Heart left ventricle (tissue), 16 donors: ENCODE data around the gene SRXN1. TPM values are rescaled to one million over a fixed set of nuclear protein-coding genes. Genes with fewer than 3 reads are reported as not detected.

Experiments used
- ATAC-seq, 4 donors: fragments of 200-7000 bp; cut with Tn5 transposase; one replicate each; pipeline ENCODE4 v1.9.1; 2020 to 2022; ENCODE audit warnings: moderate library complexity in 4 of 4, mild to moderate bottlenecking in 3 of 4, moderate number of reproducible peaks in 1 of 4
- DNase-seq, 5 donors: peaks; one replicate each; pipeline ENCODE4 v3.0.0-alpha.2; 2020
- H3K27ac ChIP-seq, 12 donors: fragments of 200-600 bp; sonication (generic) in 4 of 12; one replicate each; pipeline versions ENCODE4 v1.5.0 to v1.8.0; 2016 to 2022; ENCODE audit warnings: mild to moderate bottlenecking in 2 of 12
- H3K27me3 ChIP-seq, 9 donors: fragments of 200-600 bp; sonication (generic) in 2 of 9; one replicate each; pipeline versions ENCODE4 v1.5.1 to v1.8.0; 2016 to 2022; ENCODE audit warnings: mild to moderate bottlenecking in 3 of 9
- H3K36me3 ChIP-seq, 9 donors: fragments of 200-600 bp; sonication (generic) in 2 of 9; one replicate each; pipeline versions ENCODE4 v1.5.0 to v1.8.0; 2018 to 2022; ENCODE audit warnings: mild to moderate bottlenecking in 2 of 9
- H3K4me1 ChIP-seq, 12 donors: fragments of 200-600 bp; sonication (generic) in 4 of 12; one replicate each; pipeline versions ENCODE4 v1.5.0 to v1.8.0; 2016 to 2022; ENCODE audit warnings: mild to moderate bottlenecking in 3 of 12
- H3K4me3 ChIP-seq, 12 donors: fragments of 200-600 bp; sonication (generic) in 4 of 12; one replicate each; pipeline versions ENCODE4 v1.5.0 to v1.8.0; 2017 to 2022; ENCODE audit warnings: mild to moderate bottlenecking in 9 of 12, moderate library complexity in 4 of 12
- H3K9me3 ChIP-seq, 12 donors: fragments of 200-600 bp; sonication (generic) in 4 of 12; one replicate each; pipeline versions ENCODE4 v1.5.0 to v1.8.0; 2016 to 2022; ENCODE audit warnings: mild to moderate bottlenecking in 1 of 12
- POLR2A ChIP-seq, 2 donors: fragments of 450-650 bp; IDR thresholded peaks; one replicate each; pipeline ENCODE4 v1.6.1; 2017; ENCODE audit warnings: antibody characterized with exemption in 2 of 2, mild to moderate bottlenecking in 2 of 2, moderate library complexity in 2 of 2
- WGBS, 4 donors: extraction: QIAGEN DNeasy Blood & Tissue Kit in 2 of 4; methylation state at CpG; one replicate each; pipeline versions ENCODE4 v1.1.5 to v1.1.7; 2013 to 2018; 5-methylcytosine and 5-hydroxymethylcytosine counted together
- intact Hi-C, 10 donors: fragments of 100-400 bp; cut with DNase I; formaldehyde crosslinking; loops; one replicate each; pipeline versions ENCODE4 v1.11.1 to v1.14.2; 2022
- polyA plus RNA-seq, 2 donors: library from polyadenylated mRNA; stranded (reverse); fragments of 200-250 nt; gene quantifications; one replicate each; pipeline ENCODE4 v1.2.3, GENCODE V29; 2013
- total RNA-seq, 9 donors: library from RNA; depleted of rRNA in 2 of 9; stranded (reverse); fragments of >200 nt in 2 of 9; fragmentation: NEBNext Ultra II Directional in 3 of 9; extraction: Animal tissue kit (Norgen Biotek cat#: 25700) in 3 of 9; gene quantifications; one replicate each; pipeline versions ENCODE4 v1.1.0 to v1.2.4, GENCODE V29; 2016 to 2023
- TF ChIP-seq, protein P1 (sequence below), 12 donors: fragments of 200-600 bp; sonication (generic) in 4 of 12; IDR thresholded peaks; one replicate each; pipeline versions ENCODE4 v1.5.0 to v1.8.0; 2018 to 2022; ENCODE audit warnings: antibody characterized with exemption in 12 of 12, mild to moderate bottlenecking in 5 of 12
- donor health status: ischemic (EF 13 %, LVEDD 7.1; RV severe dilation, severe dysfunction).
- donor health status: healthy with polysubstance abuse.
- donor health status: DM: no; HTN: yes; CAD: no.
- donor health status: DM: no; HTN: no; CAD: no.
- donor health status: ischemic (EF 25% LVEDD 6.9; RV normal size, moderate dysfunction).
- donor health status: ischemic (EF 25% LVEDD 5.7; RV mildly dilated, moderate dysfunction).
- donor health status: healthy.
- donor health status: DM: yes; HTN: yes; CAD: no.
- donor health status: ischemic (EF 35%, LVEDD 5.7; RV mildly dilated, moderate dysfunction).
- donor health status: nonischemic (EF 11% LVEDD 7.7; RV severe dilation, severe dysfunction).
- donor health status: DM: yes; HTN: yes; CAD: no.
- donor health status: PGD.
- donor health status: ischemic (EF 29% LVEDD 5.4; RV normal size, mild dysfunction).
- donor health status: nonischemic (EF 23%, LVEDD 6.1; RV moderate dilation, normal function).

The SRXN1 gene
- total and polyA plus RNA-seq, 11 donors, result 11.8 to 147 (median 39.1) TPM

DNA sequence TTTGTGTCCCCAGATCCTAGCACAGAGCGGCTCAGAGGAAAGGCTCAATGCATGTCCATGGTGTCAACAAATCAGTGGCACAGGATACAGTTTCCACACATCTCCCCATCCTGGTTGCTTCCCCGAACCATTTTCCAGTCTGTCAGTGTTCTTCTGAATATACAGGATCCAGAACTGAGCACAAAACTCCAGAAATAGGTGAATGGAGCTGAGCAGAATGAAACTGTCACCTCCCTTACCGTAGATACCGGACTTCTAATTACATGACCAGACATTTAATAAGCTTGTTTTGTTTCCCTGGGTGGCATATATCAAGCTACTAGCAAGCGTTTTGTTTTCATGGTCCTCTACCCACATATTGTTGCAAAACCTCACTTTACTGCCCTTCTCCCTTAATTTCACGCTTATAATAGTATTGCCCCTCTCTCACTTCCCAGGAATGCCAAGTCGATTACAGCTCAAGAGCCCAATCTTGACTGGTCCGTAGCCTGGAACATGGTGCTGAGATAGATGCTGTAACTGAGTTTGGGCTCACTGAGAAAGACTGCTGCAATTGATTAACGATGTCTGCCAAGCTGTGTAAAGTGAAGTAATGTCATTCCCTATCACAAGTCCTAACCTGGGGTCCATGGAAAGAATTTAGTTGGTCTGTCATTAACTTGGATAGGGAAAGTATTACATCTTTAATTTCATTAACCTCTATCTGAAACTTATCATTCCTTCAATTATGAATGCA is 34.6 kb upstream of the SRXN1 start:
- Histone ChIP-seq H3K4me3 (no peak overlapping the region), H3K4me1 (peaks cover 0 to 5% (median 0%) of the 10 kb centered on the region in 12 donors), H3K9me3 (peaks cover 0 to 2% (median 0%) of the 10 kb centered on the region in 12 donors), H3K27ac (no peak overlapping the region), H3K36me3 (no peaks in the 10 kb centered on the region), H3K27me3 (peaks cover 0 to 14% (median 0%) of the 10 kb centered on the region in 9 donors)
- DNase-seq (no peak), ATAC-seq (no peak)
- intact Hi-C loops, result no loop called here
- TF ChIP-seq POLR2A (IDR thresholded peaks at IDR 0.05), result no peak
- TF ChIP-seq, protein P1, sequence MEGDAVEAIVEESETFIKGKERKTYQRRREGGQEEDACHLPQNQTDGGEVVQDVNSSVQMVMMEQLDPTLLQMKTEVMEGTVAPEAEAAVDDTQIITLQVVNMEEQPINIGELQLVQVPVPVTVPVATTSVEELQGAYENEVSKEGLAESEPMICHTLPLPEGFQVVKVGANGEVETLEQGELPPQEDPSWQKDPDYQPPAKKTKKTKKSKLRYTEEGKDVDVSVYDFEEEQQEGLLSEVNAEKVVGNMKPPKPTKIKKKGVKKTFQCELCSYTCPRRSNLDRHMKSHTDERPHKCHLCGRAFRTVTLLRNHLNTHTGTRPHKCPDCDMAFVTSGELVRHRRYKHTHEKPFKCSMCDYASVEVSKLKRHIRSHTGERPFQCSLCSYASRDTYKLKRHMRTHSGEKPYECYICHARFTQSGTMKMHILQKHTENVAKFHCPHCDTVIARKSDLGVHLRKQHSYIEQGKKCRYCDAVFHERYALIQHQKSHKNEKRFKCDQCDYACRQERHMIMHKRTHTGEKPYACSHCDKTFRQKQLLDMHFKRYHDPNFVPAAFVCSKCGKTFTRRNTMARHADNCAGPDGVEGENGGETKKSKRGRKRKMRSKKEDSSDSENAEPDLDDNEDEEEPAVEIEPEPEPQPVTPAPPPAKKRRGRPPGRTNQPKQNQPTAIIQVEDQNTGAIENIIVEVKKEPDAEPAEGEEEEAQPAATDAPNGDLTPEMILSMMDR (IDR thresholded peaks at IDR 0.05), result no peak
- WGBS, 4 donors, result 67 to 72% (median 71%) methylated on average over 9 of the region's 9 CpGs

DNA sequence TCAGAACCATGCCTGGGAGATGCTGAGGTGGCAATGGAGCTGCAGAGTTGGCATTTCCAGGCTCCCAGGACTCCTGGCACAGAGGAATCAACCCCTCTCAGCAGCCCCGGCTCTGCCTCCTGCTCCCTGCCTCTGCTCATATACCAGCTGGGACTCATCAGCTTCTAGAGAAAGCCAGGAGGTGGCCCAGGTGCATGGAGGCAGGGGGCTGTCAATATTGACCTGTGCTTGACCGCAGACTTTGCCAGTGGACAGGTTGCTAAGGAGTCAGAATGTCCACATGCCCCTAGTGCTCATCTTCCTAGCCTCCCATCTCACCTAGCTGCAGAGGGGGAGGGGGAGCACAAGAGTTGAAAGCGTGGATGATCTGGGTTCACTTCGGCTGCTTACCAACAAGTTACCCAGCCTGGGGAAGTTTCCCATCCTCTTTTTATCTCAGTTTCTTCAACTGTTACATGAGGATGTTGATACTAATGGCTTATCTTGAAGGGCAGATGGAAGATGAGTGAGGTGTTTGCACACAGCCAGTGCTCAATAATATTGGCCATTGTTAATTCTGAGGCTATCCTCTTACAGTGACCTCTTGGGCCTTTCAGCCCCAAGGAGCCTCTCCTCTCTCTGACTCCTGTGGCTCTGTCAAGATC is 31.8 kb upstream of the SRXN1 start:
- H3K9me3 ChIP-seq, result no peaks in the 10 kb centered on the region
- H3K4me3 ChIP-seq, result no peak overlapping the region
- H3K27ac ChIP-seq, result no peak overlapping the region
- TF ChIP-seq POLR2A (IDR thresholded peaks at IDR 0.05), result no peak
- TF ChIP-seq, protein P1 (IDR thresholded peaks at IDR 0.05), result no peak
- DNase-seq (no peak), ATAC-seq (no peak)
- H3K27me3 ChIP-seq, result peaks cover 0 to 34% (median 7%) of the 10 kb centered on the region in 9 donors
- no peaks in the 10 kb centered on the region for H3K36me3 ChIP-seq
- H3K4me1 ChIP-seq, result peaks cover 0 to 5% (median 0%) of the 10 kb centered on the region in 12 donors
- 58 to 77% (median 63%) methylated on average over 2 to 4 of the region's 4 CpGs for WGBS, 4 donors
- intact Hi-C loops, result no loop called here

DNA sequence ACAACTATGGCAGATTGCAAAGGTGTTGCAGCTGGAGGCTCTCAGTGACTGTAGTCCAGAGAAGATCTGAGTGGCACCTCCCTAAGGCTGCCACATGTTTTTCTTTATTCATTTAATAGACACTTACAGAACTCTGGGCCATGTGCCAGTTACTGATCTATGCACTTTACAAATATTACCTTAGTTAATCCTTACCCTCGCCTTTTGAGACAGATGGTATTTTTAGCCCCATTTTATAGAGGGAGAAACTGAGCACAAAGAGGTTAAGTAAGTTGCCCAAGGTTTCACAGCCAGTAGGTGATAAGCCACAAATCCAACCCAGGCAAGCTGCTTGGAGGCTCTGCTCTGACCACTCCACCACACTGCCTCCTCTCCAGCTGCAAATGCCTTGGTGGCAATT is 29.1 kb upstream of the SRXN1 start:
- H3K27ac ChIP-seq, result no peak overlapping the region
- no peak for TF ChIP-seq POLR2A (IDR thresholded peaks at IDR 0.05)
- TF ChIP-seq, protein P1 (IDR thresholded peaks at IDR 0.05), result no peak
- H3K9me3 ChIP-seq, result no peaks in the 10 kb centered on the region
- 59 to 76% (median 69%) methylated on average over 1 of the region's 1 CpG for WGBS, 4 donors
- peaks cover 0 to under 1% (median 0%) of the 10 kb centered on the region in 12 donors for H3K4me1 ChIP-seq
- peaks cover 0 to 61% (median 12%) of the 10 kb centered on the region in 9 donors for H3K27me3 ChIP-seq
- no peak for ATAC-seq
- DNase-seq, result no peak
- no peaks in the 10 kb centered on the region for H3K36me3 ChIP-seq
- intact Hi-C loops, result no loop called here
- no peak overlapping the region for H3K4me3 ChIP-seq

DNA sequence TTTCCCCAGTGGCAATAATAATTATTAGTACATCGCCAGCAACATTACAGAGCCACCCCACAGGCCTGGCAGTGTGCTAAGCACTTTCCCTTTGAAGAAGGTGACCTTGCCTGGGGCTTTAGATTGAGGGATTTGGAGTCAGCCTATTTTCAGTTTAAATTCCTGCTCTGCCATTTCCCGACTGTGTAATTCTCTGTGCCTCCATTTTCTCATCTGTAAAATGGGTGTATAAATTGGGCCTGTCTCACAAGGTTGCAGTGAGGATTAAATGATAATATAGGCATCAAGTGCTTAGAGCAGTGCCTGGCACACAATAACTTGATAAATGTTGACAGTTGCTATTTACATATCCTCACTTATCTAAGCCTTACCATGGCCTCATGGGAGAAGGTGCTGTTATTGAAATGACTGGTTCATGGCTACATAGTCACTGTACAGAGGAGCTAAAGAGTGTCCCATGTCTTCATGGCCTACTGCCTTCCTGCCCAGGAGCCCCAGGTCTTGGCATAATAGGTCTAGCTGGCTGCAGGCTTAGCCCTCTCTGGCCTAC is 27.7 kb upstream of the SRXN1 start:
- no peak for ATAC-seq
- Histone ChIP-seq H3K36me3 (no peaks in the 10 kb centered on the region), H3K4me1 (peaks cover 4 to 15% (median 12%) of the 10 kb centered on the region in 12 donors), H3K27me3 (peaks cover 0 to 62% (median 12%) of the 10 kb centered on the region in 9 donors), H3K27ac (no peak overlapping the region), H3K4me3 (no peak overlapping the region), H3K9me3 (no peaks in the 10 kb centered on the region)
- no peak for DNase-seq
- TF ChIP-seq POLR2A (IDR thresholded peaks at IDR 0.05), result no peak
- TF ChIP-seq, protein P1 (IDR thresholded peaks at IDR 0.05), result no peak
- 74 to 82% (median 76%) methylated on average over 2 of the region's 2 CpGs for WGBS, 4 donors
- intact Hi-C loops, result no loop called here
